CD1c-positive myeloid dendritic cell (primary cell): Measurements from ENCODE around the gene TMEM74B.

Experiments used
- DNase-seq: peaks from one replicate; pipeline ENCODE4 v3.0.0-alpha.2; 2016; ENCODE audit errors: extremely low spot score

TMEM74B gene

DNA sequence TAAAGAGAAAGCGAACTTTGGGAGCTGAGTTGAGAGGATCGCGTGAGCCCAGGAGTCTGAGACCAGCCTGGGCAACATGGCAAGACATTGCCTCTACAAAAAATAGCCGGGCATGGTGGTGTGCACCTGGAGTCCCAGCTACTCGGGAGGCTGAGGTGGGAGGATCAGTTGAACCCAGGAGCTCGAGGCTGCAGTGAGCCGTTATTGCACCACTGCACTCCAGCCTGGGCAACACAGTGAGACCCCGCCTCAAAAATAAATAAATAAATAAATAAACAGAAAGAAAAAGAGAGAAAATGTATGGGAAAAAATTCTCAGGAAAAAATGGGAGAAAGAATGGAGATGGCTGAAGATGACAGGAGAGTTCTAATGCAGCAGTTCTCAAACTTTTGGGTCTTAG is 21.0 kb upstream of the TMEM74B start:
- DNase-seq: no peak

DNA sequence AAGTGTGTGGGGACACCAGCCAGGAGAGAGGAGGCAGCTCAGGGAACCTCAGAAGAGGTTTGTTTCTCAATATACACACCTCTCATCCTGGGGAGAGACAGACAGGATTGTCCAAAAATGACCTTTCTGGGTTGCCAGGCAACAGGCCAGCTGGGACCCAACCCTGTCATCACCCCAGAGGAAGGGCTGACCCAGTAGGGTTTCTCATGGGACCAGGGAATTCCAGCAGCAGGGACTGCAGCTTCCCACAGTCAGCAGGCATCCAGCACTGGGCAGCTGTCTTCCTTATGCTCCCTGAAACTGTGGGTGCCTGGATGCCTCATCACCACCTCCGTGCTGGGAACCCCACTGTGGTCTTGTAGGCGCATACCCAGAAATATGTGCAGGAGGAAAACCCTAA is 19.8 kb upstream of the TMEM74B start:
- DNase-seq: no peak

DNA sequence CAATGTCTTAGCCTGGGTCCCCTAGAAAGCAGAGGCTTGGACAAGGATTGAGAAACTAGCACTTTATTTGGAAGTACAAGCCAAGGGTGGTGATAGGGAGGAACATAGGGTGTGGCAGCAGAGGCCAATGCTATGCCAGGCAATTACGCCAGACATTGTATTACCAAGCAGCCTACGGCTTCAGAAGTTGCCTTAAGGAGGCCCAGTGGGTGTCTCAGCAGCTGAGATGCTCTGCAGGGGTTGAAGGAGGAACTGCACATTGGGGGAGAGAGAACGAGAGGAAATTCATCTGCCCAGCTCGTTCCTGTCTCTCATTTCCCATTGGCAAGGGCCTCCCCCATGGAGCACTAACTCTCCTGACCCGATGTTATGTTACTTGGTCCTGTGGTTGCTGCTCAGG is 19.3 kb upstream of the TMEM74B start:
- DNase-seq: peak; percentile 21

DNA sequence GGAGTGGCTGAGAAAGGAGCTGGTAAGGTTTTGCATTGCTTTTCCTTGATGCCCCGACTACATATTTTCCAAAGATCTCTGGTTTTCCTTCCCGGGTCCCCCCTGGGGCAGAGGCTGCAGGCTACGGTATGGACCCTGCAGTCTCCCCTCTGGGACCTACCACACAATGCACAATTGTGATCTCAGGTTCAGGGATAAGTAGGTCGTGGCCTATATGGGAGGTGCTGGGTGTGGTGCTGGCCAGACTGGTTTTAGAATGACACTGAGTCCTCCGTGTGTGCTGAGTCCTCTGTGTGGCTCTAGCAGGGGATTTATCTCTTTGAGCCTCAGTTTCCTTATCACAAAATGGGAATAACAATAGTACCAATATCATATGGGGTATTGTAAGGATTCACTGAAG is 18.8 kb upstream of the TMEM74B start:
- no peak for DNase-seq

DNA sequence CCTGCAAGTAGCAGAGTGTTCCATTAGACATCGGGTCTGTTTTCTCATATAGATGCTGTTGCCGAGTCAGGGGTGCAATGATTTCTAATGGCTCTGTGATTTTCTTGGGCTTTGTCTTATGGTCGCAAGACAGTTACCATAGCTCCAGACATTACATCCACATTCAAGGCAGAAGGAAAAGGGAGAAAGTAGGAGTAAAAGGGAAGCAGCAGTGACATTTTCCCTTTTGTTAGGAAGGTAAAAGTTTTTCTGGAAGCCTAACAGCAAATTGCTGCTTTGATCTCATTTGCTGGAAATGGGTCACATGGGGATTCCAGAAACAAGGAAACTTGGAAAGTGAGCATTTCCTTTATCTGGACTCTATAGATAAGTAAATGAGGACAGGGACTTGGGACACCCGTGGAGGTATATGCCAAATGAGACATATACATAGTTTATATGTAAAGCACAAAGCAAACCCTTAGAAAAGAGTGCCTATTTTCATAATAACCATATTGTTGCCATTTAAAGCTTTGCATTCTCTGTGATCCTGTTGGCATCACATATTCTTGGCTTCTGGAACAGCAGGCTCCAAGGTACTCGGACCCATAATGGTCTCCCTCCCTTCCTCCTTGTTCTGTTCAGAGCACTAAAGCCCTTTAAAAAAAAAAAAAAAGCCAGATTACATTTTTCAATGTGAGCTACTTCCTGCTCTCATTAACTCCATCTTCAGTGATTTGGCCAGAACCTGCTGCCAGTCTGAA is 18.2 kb upstream of the TMEM74B start, which contains the start of gene C20orf202:
C20orf202 (plus strand) TSS at position 693 of the 743 bp plus-strand sequence. CDS start 132 bp downstream, outside the sequence.
- no peak for DNase-seq

DNA sequence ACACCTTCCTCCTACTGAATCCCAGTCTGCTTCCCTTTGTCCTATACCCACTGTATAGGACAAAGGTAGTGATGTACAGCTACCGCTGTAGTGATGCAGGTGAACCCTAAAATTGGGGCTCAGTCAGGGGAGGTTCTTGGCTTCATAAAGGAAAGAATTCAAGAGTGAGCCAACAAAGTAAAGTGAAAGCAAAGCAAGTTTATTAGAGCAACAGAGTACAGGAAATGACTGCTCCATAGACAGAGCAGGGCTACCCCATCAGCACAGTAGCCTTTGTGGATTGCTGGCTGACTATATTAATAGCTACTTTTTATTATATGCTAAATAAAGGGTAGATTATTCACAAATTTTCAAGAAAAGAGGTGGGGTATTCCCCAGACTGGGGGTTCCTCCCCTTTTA is 15.2 kb upstream of the TMEM74B start:
- no peak for DNase-seq

DNA sequence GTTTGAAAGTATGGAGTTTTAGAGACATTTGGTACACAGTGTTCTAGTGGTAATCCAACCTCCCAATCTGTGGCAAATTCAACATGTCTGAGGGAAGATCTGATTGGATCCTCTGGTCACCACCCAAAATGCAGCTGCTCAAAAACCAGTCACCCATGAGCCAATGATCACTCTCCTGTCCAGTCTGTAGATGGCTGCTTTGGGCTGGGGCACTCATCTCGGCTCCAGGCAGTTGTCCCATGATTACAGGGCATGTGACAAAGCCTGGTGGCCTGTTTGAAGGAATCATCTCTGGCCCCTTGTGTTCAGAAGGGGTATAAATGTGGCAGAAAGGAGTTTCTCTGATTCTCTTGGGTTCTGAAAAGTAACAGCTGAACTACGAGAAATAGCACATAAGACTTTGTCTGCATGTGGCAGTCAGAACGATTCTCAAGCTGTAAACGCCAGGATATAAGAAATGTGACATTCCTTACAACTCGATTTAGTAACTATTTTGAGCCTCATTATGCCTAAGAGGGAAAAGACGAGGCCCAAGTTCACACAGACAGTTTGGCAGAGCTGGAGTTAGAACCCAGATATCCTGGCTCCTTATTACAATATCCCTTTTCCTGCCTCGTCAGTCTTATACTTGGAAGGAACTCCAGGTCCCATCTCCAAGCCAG is 14.6 kb upstream of the TMEM74B start:
- DNase-seq: no peak

DNA sequence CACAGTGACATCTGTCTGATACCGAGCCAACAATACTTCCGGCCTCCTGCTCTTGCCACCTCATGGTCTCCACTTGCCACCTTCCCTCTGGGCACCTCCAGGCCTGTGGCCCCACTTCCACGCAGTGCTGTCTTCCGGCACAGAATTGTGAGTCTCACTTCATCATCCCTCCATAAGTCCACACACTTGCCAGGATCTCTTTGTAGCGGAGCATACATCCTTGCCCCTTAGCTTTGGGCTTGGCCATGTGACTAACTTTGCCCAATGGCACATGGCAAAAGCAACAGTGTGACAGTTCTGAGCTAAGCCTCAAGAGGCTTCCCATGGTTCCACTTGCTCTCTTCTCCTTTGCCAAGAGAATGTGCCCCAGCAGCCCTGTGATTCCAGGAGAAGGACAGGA is 14.0 kb upstream of the TMEM74B start:
- no peak for DNase-seq

DNA sequence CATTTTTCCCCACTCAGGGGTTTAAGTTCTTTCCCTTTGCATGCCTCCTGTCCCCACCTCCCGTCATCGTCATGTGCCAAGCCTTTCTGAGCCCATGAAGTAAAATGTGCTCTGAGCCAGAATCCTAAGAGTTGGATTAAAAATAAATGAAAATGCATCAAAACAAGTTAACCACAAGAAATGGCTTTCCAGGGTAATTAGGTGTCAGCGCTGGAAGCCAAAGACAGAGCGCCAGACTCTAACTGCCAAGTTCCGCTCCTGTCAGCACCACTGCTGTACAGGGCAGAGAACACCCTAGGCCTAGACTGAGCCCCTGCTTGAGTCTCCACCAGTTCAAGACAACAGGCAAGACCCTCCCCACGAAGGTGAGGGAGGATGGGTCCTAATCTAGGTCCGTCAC is 13.0 kb upstream of the TMEM74B start:
- DNase-seq: no peak

DNA sequence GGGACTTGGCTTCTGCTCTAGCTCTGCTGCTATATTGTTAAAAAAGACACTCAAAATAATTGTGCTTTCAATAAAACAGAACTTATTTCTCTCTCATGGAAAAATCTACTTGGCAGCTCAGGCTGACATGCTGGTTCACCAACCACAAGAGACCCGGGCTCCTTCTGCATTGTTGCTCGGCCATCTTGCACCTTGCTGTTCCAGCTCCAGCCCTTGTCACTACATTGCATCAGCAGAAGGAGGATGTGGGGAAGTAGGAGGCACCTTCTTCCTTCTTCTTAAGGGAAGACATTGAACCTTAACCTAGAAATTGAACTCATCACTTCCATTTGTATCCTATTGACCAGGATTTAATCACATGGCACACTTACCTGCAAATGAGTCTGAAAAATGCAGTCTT is 11.9 kb upstream of the TMEM74B start:
- DNase-seq: peak; percentile 37

DNA sequence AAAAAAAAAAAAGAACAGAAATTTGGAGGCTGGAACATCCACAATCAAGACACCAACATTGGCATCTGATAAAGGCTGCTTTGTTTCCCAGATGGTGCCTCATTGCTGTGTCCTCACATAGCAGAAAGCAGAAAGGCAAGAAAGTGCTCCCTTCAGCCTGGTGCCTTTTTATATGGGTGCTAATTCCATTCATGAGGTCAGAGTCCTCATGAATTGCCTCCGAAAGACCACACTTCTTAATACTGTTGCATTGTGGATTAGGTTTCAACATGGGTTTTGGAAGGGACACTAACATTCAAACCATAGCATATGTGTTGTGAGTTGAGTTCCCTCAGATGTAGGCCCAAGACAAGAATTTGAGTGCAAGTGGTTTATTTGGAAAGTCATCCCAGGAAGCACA is 10.4 kb upstream of the TMEM74B start:
- DNase-seq: no peak

DNA sequence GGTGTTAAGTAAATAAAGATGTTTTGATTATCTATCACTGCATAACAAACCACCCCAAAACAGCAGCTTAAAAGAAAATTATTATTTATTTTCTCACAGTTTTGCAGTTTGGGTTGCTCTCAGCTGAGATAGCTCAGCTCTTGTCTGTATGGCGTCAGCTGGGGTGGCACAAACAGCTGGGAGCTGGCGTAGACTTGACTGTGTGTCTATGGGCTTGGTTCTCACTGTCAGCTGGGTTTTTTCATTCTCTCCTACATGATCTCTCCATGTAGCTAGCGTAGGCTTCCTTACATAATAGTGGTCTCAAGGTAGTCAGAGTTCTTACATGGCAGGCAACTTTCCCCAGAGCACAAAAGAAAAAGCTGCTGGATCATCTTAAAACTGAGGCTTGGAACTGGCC is 6.5 kb upstream of the TMEM74B start:
- no peak for DNase-seq

DNA sequence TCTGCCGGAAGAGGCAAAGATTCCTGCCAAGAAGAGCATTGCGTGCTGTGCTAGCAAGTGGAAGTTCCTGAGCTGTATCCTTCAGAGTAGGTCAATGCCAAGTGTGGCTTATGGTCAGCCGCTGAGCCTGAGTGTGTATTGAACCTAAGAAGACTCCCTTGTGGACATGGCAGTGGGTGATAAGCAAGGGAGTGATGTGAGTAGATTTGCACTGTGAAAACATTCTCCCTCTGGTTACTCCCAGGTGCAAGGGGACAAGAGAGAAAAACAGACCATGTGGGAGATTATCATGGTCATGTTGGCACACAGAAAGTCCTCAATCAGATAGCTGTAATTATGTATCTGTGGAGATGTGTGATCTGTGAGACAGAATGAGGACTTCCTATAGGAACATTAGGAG is 6.1 kb upstream of the TMEM74B start:
- no peak for DNase-seq

DNA sequence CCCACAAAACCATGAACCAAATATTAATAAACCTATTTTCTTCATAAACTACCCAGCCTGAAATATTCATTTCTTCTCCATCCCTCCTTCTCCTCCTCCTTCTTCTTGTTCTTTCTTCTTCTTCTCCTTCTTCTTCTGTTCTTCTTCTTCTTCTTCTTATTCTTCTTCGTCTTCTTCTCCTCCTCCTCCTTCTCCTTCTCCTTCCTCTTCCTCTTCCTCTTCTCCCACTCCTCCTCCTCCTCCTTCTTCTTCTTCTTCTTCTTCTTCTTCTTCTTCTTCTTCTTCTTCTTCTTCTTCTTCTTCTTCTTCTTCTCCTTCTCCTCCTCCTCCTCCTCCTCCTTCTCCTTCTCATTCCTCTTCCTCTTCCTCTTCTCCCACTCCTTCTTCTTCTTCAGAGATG is 5.0 kb upstream of the TMEM74B start:
- no peak for DNase-seq

DNA sequence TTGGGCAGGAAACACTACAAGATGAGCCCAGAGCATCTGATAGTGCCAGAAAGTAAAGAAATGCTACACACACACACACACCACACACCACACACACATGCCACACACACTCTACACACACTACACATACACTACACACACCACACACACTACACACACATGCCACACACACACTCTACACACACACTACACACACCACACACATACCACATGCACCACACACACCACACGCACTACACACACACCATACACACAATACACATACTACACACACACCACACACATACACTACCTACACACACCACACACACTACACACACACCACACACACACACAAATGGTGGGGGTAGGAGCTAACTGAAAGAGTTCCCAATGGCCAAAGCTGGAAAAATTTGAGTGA is 3.6 kb upstream of the TMEM74B start:
- DNase-seq: no peak

DNA sequence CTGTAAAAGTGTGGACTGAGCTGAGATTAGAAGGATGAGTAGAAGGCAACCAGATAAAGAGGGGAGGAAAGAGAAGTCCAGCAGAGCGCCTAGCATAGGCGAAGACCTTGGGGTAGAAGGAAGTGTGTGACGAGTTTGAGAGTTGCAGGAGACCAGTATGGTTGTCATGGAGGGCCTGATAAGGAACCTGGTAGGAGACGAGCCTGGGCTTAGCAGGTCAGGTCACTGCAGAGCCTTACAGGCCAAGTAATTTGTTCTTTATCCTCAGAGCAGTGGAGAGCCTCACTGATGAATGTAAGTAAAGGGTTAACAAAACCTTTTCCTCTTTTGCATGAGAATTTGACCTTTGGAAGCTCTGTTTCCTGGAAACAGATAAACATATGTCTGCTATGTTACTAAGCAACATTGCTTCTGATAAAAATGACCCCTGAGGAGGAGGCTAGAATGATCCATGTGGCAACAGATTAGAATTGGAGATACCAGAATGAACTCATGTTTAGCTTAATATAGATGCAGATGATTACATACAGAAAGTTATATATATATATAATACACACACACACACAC is 2.9 kb upstream of the TMEM74B start:
- peak; percentile 14 for DNase-seq

DNA sequence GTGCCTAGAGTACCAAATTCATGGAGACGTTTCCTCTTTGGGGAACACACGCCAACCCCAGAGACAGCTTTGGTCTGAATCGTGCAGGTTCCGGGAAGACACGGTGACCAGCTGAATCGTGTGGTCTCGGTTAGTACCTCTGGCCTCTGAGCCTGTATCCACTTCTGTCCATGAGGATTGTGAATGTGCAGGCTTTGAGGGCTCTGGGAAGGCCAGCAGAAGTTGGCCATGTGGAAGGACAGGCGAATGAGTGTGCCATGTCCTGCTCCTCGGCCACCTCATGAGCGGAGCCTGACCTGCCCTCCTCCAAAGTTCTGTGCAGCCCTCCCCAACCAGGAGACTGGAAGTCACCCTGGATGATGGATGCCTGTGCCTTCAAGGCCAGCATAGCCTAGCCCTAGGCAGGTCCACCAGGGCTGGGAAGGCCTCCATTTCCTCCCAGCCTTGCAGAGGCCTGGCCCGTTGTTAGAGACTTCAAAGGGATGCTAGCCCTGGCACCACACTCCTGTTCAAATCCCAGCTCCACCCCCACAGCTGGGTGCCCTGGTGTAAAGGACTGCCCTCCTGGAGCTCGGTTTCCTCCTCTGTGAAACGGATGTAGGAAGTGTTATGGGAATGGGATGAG is 1.7 kb upstream of the TMEM74B start:
- DNase-seq: no peak

DNA sequence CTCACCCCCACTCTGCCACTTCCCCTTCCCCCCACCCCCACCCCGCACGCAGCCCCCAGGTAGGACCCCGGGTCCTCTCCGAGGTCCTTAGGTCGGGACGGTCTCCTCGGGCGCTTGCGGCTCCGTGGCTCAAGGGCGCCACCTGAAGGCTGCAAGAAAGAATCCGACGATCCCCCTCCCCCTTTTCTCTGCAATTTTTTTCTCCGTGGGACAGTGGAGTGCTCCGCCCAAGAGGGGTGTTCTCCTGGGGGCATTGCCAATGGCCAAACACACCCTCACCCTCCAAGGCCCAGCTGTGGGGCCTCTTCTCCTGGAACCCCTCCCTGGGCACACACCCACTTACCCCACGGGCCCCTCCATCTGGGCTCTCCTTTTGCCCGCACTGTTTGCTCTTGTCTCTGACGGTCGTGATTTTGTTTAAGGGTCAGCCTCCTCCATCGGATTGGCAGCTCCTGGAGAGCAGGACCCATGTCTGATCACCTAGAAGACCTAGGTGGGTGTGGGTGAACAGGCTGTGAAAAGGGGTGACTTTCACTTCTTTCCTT is 1.1 kb upstream of the TMEM74B start:
- DNase-seq: peak; percentile 54

DNA sequence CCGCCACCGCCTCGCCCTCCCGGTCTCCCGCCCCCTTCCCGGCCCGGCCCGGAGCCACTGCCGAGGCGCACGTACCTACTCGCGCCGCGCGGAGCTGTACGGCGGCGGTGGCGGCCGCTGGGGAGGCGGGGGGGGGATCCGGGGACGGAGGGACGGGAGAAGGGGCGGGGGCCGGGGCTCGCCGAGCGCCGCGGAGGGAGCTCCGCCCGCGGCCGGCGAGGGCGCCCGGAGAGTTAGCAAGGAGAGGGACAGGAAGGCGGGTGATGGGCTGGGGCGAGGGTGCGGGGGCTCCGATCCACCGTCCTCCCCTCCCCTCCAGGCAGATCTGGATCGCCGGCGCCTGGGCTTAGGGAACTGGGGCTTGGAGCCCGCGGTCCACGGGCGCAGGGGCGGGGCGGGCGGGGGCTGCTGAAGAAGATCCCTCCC is 548 bp upstream of the TMEM74B start:
- no peak for DNase-seq

DNA sequence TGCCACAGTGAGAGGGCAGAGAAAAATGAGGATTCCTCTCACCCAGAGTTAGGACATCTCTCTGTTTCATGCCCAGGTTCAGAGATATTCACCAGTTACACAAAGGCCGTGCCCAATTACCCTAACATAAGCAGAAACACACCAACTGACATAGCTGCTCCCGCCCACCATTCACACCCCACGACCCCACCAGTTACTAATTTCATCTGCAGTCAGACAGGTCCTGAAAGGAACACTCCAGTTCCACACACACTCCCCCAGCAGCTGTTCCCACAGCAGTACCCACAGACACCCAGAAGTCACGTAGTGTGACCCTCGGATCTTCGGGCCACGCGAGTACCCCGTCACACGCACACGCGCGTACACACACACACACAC is 532 bp downstream of the TMEM74B start:
- no peak for DNase-seq

DNA sequence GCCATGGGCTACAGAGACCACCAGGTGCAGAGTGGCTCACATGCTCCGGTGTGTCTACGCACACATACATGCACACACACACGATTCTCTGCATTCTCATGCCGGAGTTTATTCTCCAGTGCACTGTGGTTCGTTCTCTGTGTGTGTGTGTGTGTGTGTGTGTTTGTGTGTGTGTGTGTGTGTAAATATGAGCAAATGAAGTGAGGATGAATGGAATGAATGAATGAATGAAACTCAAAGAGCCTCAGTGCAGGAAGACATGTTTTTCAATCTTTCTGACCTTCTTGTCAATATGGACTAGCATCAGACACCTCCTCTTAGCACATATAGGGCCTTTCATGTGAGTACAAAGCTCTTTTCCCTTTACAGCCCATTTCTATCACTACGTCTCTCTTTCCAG is 1.6 kb downstream of the TMEM74B start:
- DNase-seq: no peak

DNA sequence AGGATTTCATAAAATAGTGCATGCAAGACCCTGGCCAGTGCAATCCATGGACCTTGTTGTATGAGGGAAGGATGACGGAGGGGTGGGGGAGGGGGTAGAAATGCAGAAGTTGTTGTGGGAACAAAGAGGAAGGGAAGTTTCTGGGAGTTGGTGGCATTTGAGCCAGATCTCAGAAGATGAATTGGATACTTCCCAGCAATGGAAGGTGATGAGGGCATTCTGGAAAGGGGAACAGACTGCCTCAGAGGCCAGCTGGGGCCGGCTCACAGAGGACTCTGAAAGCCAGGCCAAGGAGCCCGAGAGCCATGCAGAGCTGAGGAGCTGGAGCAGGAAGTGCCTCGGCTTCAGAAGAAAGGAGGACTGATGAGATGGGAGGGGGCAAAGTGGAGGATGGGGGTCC is 2.7 kb downstream of the TMEM74B start:
- DNase-seq: peak; percentile 51

DNA sequence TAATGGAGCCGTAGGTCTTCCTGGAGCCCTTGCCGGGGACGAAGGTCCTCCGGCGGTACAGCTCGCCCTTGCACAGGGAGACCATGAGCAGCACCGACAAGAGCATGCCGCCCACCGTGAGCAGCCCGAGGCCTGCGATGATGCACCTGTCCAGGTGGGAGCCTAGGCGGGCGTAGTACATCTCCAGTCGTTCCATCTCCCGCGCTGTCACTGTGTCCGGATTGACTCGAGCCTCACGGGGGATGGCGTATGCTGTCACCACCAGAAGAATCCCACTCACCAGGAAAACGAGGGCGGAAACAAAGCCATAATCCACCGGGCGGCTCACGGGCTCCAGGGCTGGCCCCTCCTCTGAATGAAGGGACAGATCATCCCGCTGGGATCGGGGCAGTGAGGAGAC is 3.8 kb downstream of the TMEM74B start:
- no peak for DNase-seq
